HG03196 (cell line): ENCODE results near the gene CALM3.
"Not testable (repeated sequence)": the region's sequence is repeated elsewhere in the genome, so short reads cannot be mapped to it uniquely, and the experiment has no call there.

Experiments
- ATAC-seq: cut with Tn5 transposase; IDR thresholded peaks from one replicate; pipeline ENCODE4 v1.9.1; 2021; ENCODE audit not compliant: unreplicated experiment

Gene CALM3

GRCh38 chr19:46601318-46602224 lies at the start of gene CALM3:
Gene CALM3, plus strand, starts transcription at chr19:46601330. Its CDS starts 105 bp downstream, at chr19:46601435.
- no peak for ATAC-seq

GRCh38 chr19:46552891-46553290 lies 48.2 kb upstream of the CALM3 start:
- no peak for ATAC-seq

- ATAC-seq = no peak
These were observed 47.0 kb upstream of the CALM3 start for GRCh38 chr19:46554161-46554560.

GRCh38 chr19:46555628-46556280 lies 45.4 kb upstream of the CALM3 start:
- ATAC-seq = no peak

GRCh38 chr19:46556471-46556870 lies 44.7 kb upstream of the CALM3 start:
- not testable (repeated sequence) for ATAC-seq

- no peak for ATAC-seq
These were observed 41.9 kb upstream of the CALM3 start for GRCh38 chr19:46559203-46559602.

GRCh38 chr19:46559675-46560074 lies 41.5 kb upstream of the CALM3 start:
- ATAC-seq = not testable (repeated sequence)

GRCh38 chr19:46564701-46565100 lies 36.4 kb upstream of the CALM3 start:
- ATAC-seq = no peak

GRCh38 chr19:46571495-46571894 lies 29.6 kb upstream of the CALM3 start:
- ATAC-seq = no peak

- no peak for ATAC-seq
These were observed 27.2 kb upstream of the CALM3 start for GRCh38 chr19:46573679-46574498.

GRCh38 chr19:46574533-46574932 lies 26.6 kb upstream of the CALM3 start:
- no peak for ATAC-seq

GRCh38 chr19:46578450-46578849 lies 22.7 kb upstream of the CALM3 start:
- ATAC-seq = no peak

- ATAC-seq = no peak
These were observed 21.7 kb upstream of the CALM3 start for GRCh38 chr19:46579361-46579879.

GRCh38 chr19:46580247-46580646 lies 20.9 kb upstream of the CALM3 start:
- ATAC-seq = no peak

GRCh38 chr19:46585539-46585938 lies 15.6 kb upstream of the CALM3 start:
- ATAC-seq = no peak

- ATAC-seq = no peak
These were observed 14.8 kb upstream of the CALM3 start for GRCh38 chr19:46586294-46586693.

GRCh38 chr19:46587861-46588260 lies 13.3 kb upstream of the CALM3 start:
- ATAC-seq = no peak

GRCh38 chr19:46591254-46591653 lies 9.9 kb upstream of the CALM3 start:
- ATAC-seq = no peak

- ATAC-seq = no peak
These were observed 9.3 kb upstream of the CALM3 start for GRCh38 chr19:46591870-46592269.

GRCh38 chr19:46596008-46596407 lies 5.1 kb upstream of the CALM3 start:
- no peak for ATAC-seq

GRCh38 chr19:46598372-46598917 lies 2.7 kb upstream of the CALM3 start:
- no peak for ATAC-seq
